Measurements from ENCODE around the gene SDK1. TPM values are rescaled to one million over a fixed set of nuclear protein-coding genes. Genes with fewer than 3 reads are reported as not detected.

SDK1 gene
- total and polyA plus RNA-seq, 2 donors (not counting 3 experiments of a cell fraction or from before 2014, with no cell fraction given): 1.6 to 3.9 TPM

- TF ChIP-seq MYC (IDR thresholded peaks at IDR 0.05; ENCODE audit: low read depth, low read length) (no peak), CTCF (IDR thresholded peaks at IDR 0.05; ENCODE audit: extremely low read depth in 1 of 2, insufficient read depth in 1 of 2, low read depth in 1 of 2, low read length in 2 of 2) (no peak), MAX (IDR thresholded peaks at IDR 0.05; ENCODE audit: insufficient read depth, insufficient read length) (no peak), GATA2 (IDR thresholded peaks at IDR 0.05; ENCODE audit: insufficient read depth, insufficient read length, low read depth, low read length) (no peak), POLR2AphosphoS5 (IDR thresholded peaks at IDR 0.05; ENCODE audit: insufficient read depth, low read depth, low read length) (no peak), JUN (IDR thresholded peaks at IDR 0.05; ENCODE audit: borderline replicate concordance, insufficient read depth, insufficient read length, low read depth) (no peak), POLR2A (IDR thresholded peaks at IDR 0.05; ENCODE audit: low read depth, low read length) (no peak)
- intact Hi-C loops (cut with micrococcal nuclease) (no loop called here), dilution Hi-C loops (cut with MboI; ENCODE audit: extremely low pct_ligation_motif_present, low sequenced_read_pairs) (no loop called here)
- no TSS peak for BruUV-seq (replicated peaks)
- Histone ChIP-seq H2AFZ (ENCODE audit: low read depth, low read length) (no peak overlapping the region), H3K4me2 (ENCODE audit: insufficient read depth, low read length) (no peak overlapping the region), H3K4me1 (ENCODE audit: control insufficient read depth, extremely low read depth, insufficient read depth, low read length) (no peaks in the 10 kb centered on the region), H3K79me2 (ENCODE audit: control insufficient read depth, insufficient read depth, low read length) (no peaks in the 10 kb centered on the region), H3K9ac (replicated peaks; ENCODE audit: extremely low read depth, insufficient read depth, low read length) (no peak overlapping the region), H4K20me1 (replicated peaks; ENCODE audit: control insufficient read depth, extremely low read depth, insufficient read depth, low read length) (no peaks in the 10 kb centered on the region), H3K9me3 (replicated peaks; ENCODE audit: control insufficient read depth, insufficient read depth, low read length) (no peaks in the 10 kb centered on the region), H3K27ac (ENCODE audit: insufficient read depth, low read depth, low read length) (no peak overlapping the region), H3K36me3 (ENCODE audit: control insufficient read depth in 2 of 2, extremely low read depth in 1 of 2, insufficient read depth in 2 of 2, low read length in 2 of 2) (no peaks in the 10 kb centered on the region), H3K4me3 (replicated peaks in 1 of 3; ENCODE audit: insufficient read depth in 1 of 3, low read depth in 1 of 3, low read length in 3 of 3) (no peak overlapping the region), H3K9me1 (replicated peaks; ENCODE audit: control insufficient read depth, extremely low read depth, insufficient read depth, low read length) (no peaks in the 10 kb centered on the region), H3K27me3 (ENCODE audit: control insufficient read depth in 2 of 2, insufficient read depth in 2 of 2, low read length in 2 of 2) (no peaks in the 10 kb centered on the region)
- DNase-seq (ENCODE audit: low read depth, low spot score): no peak
- FAIRE-seq: no peak
- POLR2A ChIA-PET: no interaction called here
- CTCF ChIA-PET: no interaction called here
Observed at GRCh38 chr7:4215176-4215720, 914.2 kb downstream of the SDK1 start.

Data from endothelial cell of umbilical vein (primary cell).